WTC11 (cell line): ENCODE data around the gene BLNK. TPM values are rescaled to one million over a fixed set of nuclear protein-coding genes. Genes with fewer than 3 reads are reported as not detected.

Source experiments
- ATAC-seq: fragments of 200-7000 bp; cut with Tn5 transposase; 2 replicates; pipeline ENCODE4 v1.10.0; 2021; ENCODE audit warnings: mild to moderate bottlenecking, moderate library complexity
- CTCF ChIA-PET: fragments of 300-600 bp; sonication (Branson Sonifier 250); formaldehyde crosslinking; loops from one replicate; lab custom pipeline; 2021; ENCODE audit warnings: antibody characterized with exemption; lab: Charles Lee
- POLR2A ChIA-PET: fragments of 350-600 bp; sonication (Branson Sonifier 250); formaldehyde crosslinking; loops from one replicate; lab custom pipeline; 2021; ENCODE audit warnings: antibody characterized with exemption; lab: Charles Lee
- DNase-seq: peaks from one replicate; pipeline ENCODE4 v3.0.0; 2021; ENCODE audit warnings: low spot score
- H3K27ac Mint-ChIP-seq: 2 replicates; pipeline ENCODE4 v1.8.0; 2021; ENCODE audit warnings: mixed read lengths
- H3K27me3 Mint-ChIP-seq: 2 replicates; pipeline ENCODE4 v1.8.0; 2021; ENCODE audit warnings: low read depth, mild to moderate bottlenecking, moderate library complexity, mixed read lengths
- H3K36me3 Mint-ChIP-seq: 2 replicates; pipeline ENCODE4 v1.8.0; 2021; ENCODE audit warnings: mixed read lengths
- H3K4me1 Mint-ChIP-seq: 2 replicates; pipeline ENCODE4 v1.8.0; 2022; ENCODE audit warnings: mixed read lengths
- H3K4me3 Mint-ChIP-seq: 2 replicates; pipeline ENCODE4 v1.8.0; 2021; ENCODE audit warnings: mild to moderate bottlenecking, moderate library complexity, mixed read lengths
- H3K9me3 Mint-ChIP-seq: 2 replicates; pipeline ENCODE4 v1.8.0; 2021; ENCODE audit warnings: mixed read lengths
- AR ChIP-seq: fragments of 250-450 bp; sonication (Bioruptor Pico); IDR thresholded peaks from 2 replicates; pipeline ENCODE4 v1.9.0; 2021; ENCODE audit warnings: mild to moderate bottlenecking
- ATF1 ChIP-seq: sonication (generic); formaldehyde crosslinking; IDR thresholded peaks from 2 replicates; pipeline ENCODE4 v1.8.1; 2023; ENCODE audit warnings: mild to moderate bottlenecking, moderate library complexity, missing genetic modification reagents
- ATF6 ChIP-seq: sonication (generic); formaldehyde crosslinking; IDR thresholded peaks from 2 replicates; pipeline ENCODE4 v1.8.1; 2023; ENCODE audit warnings: mild to moderate bottlenecking, missing genetic modification reagents
- ETV6 ChIP-seq: sonication (generic); formaldehyde crosslinking; IDR thresholded peaks from 2 replicates; pipeline ENCODE4 v1.8.1; 2022; ENCODE audit warnings: mild to moderate bottlenecking, missing genetic modification reagents
- GRHL2 ChIP-seq: fragments of 250-450 bp; sonication (Bioruptor Pico); IDR thresholded peaks from 2 replicates; pipeline ENCODE4 v1.8.0; 2022; ENCODE audit warnings: mild to moderate bottlenecking, moderate library complexity; ENCODE audit not compliant: insufficient replicate concordance, severe bottlenecking
- JAZF1 ChIP-seq: fragments of 250-450 bp; sonication (Bioruptor Pico); IDR thresholded peaks from 2 replicates; pipeline ENCODE4 v1.9.0; 2021; ENCODE audit warnings: moderate library complexity, mild to moderate bottlenecking, inconsistent platforms
- KAT7 ChIP-seq: sonication (generic); formaldehyde crosslinking; IDR thresholded peaks from 2 replicates; pipeline ENCODE4 v1.8.1; 2023; ENCODE audit warnings: missing genetic modification reagents, mild to moderate bottlenecking, borderline replicate concordance
- MAX ChIP-seq: sonication (generic); formaldehyde crosslinking; IDR thresholded peaks from 2 replicates; pipeline ENCODE4 v1.8.0; 2022; ENCODE audit warnings: mild to moderate bottlenecking, missing genetic modification reagents
- NFE2L1 ChIP-seq: sonication (generic); formaldehyde crosslinking; IDR thresholded peaks from 2 replicates; pipeline ENCODE4 v1.8.1; 2023; ENCODE audit warnings: missing genetic modification reagents
- SMAD4 ChIP-seq: sonication (generic); formaldehyde crosslinking; IDR thresholded peaks from 2 replicates; pipeline ENCODE4 v1.8.0; 2022; ENCODE audit warnings: mild to moderate bottlenecking, missing genetic modification reagents
- SOX15 ChIP-seq: fragments of 250-450 bp; sonication (Bioruptor Pico); IDR thresholded peaks from 2 replicates; pipeline ENCODE4 v1.9.0; 2021; ENCODE audit warnings: mild to moderate bottlenecking
- SP1 ChIP-seq: sonication (generic); formaldehyde crosslinking; conservative IDR thresholded peaks from 2 replicates; pipeline ENCODE4 v1.8.1; 2022; ENCODE audit warnings: missing genetic modification reagents
- TEAD4 ChIP-seq: sonication (generic); formaldehyde crosslinking; IDR thresholded peaks from 2 replicates; pipeline ENCODE4 v1.8.0; 2022; ENCODE audit warnings: mild to moderate bottlenecking, missing genetic modification reagents
- TP53 ChIP-seq: sonication (generic); formaldehyde crosslinking; IDR thresholded peaks from 2 replicates; pipeline ENCODE4 v1.8.1; 2023; ENCODE audit warnings: mild to moderate bottlenecking, missing genetic modification reagents
- ZMAT4 ChIP-seq: fragments of 250-450 bp; sonication (Bioruptor Pico); IDR thresholded peaks from 2 replicates; pipeline ENCODE4 v1.9.0; 2021; ENCODE audit warnings: mild to moderate bottlenecking
- ZNF138 ChIP-seq: sonication (generic); formaldehyde crosslinking; conservative IDR thresholded peaks from 2 replicates; pipeline ENCODE4 v1.8.1; 2022; ENCODE audit warnings: mild to moderate bottlenecking, moderate library complexity, missing genetic modification reagents
- ZNF219 ChIP-seq: sonication (generic); formaldehyde crosslinking; IDR thresholded peaks from 2 replicates; pipeline ENCODE4 v1.8.0; 2023; ENCODE audit warnings: missing genetic modification reagents, mild to moderate bottlenecking, borderline replicate concordance
- ZNF263 ChIP-seq: sonication (generic); formaldehyde crosslinking; IDR thresholded peaks from 2 replicates; pipeline ENCODE4 v1.8.1; 2022; ENCODE audit warnings: low read depth, mild to moderate bottlenecking, moderate library complexity, missing genetic modification reagents
- ZNF532 ChIP-seq: fragments of 250-450 bp; sonication (Bioruptor Pico); IDR thresholded peaks from 2 replicates; pipeline ENCODE4 v1.9.0; 2021; ENCODE audit warnings: mild to moderate bottlenecking, borderline replicate concordance
- total RNA-seq: library from RNA; stranded (reverse); gene quantifications from 3 replicates; pipeline ENCODE4 v1.2.3, GENCODE V29; 2021

BLNK gene
- total RNA-seq, 1 experiment from 2014 or later = not detected

GRCh38 chr10:96266118-96266770 is 5.1 kb downstream of the BLNK start:
- CTCF ChIA-PET = interaction anchor here (1.5 kb wide), 1 partner anchor 37 kb away, joined by 5 read pairs; no protein-coding TSS in a partner anchor
- no peak for ATAC-seq

More at GRCh38 chr10:96266118-96266770, 5.1 kb downstream of the BLNK start:
- no peak overlapping the region for H3K4me3 Mint-ChIP-seq
- TF ChIP-seq MAX (CRISPR knock-in tag) (no peak), TP53 (CRISPR knock-in tag) (no peak), ZNF219 (CRISPR knock-in tag) (no peak), TEAD4 (no peak), ATF6 (CRISPR knock-in tag) (no peak), ATF1 (CRISPR knock-in tag) (no peak), SMAD4 (no peak), ZNF138 (no peak), ZNF263 (no peak), JAZF1 (no peak), ZMAT4 (CRISPR knock-in tag) (no peak), ZNF532 (CRISPR knock-in tag) (no peak), NFE2L1 (CRISPR knock-in tag) (no peak), AR (CRISPR knock-in tag) (no peak), ETV6 (CRISPR knock-in tag) (no peak), GRHL2 (CRISPR knock-in tag) (no peak), KAT7 (CRISPR knock-in tag) (no peak), SP1 (no peak), SOX15 (CRISPR knock-in tag) (no peak)
- peaks cover 7% of the 10 kb centered on the region for H3K4me1 Mint-ChIP-seq
- no peaks in the 10 kb centered on the region for H3K36me3 Mint-ChIP-seq
- H3K27ac Mint-ChIP-seq = no peak overlapping the region
- POLR2A ChIA-PET = no interaction called here
- no peaks in the 10 kb centered on the region for H3K9me3 Mint-ChIP-seq
- no peak for DNase-seq
- no peaks in the 10 kb centered on the region; the same call in 1 of the 2 replicates for H3K27me3 Mint-ChIP-seq
